Measurements from ENCODE around the gene CBFB. TPM values are rescaled to one million over a fixed set of nuclear protein-coding genes. Genes with fewer than 3 reads are reported as not detected.

CBFB gene
- total RNA-seq, 2 donors from 2014 or later: 27.0 to 46.2 TPM

DNA sequence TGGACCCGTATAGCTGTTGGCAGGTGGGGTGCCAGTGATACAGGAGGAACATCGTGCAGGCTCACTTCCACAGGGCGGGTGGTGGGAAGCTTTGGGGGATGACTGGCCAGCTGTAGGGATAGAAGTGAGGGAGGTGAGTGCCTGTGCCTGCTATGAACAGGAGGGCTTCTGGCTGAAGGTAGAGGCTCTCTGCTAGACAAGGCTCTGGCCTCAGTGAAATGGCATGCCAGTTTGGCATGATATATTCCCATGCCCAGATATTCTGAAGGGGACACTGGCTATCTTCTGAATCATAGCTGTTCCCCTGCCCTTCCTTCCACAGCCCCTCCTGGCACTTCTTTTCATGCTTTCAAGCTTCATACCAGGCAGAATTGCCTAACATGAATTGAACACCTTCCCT, 99.9 kb downstream of the CBFB start:
- no peak for DNase-seq (ENCODE audit: low spot score)
- intact Hi-C loops (cut with DNase I): no loop called here
- no peak overlapping the region for H3K27ac ChIP-seq
- WGBS: 97% methylated on average over 3 of the region's 3 CpGs
- no peaks in the 10 kb centered on the region for H3K4me1 ChIP-seq (replicated peaks)
- no peaks in the 10 kb centered on the region for H3K27me3 ChIP-seq (replicated peaks; ENCODE audit: insufficient read depth)
- H3K9me3 ChIP-seq: no peaks in the 10 kb centered on the region
- no peak overlapping the region for H3K4me3 ChIP-seq
- TF ChIP-seq, protein P1, sequence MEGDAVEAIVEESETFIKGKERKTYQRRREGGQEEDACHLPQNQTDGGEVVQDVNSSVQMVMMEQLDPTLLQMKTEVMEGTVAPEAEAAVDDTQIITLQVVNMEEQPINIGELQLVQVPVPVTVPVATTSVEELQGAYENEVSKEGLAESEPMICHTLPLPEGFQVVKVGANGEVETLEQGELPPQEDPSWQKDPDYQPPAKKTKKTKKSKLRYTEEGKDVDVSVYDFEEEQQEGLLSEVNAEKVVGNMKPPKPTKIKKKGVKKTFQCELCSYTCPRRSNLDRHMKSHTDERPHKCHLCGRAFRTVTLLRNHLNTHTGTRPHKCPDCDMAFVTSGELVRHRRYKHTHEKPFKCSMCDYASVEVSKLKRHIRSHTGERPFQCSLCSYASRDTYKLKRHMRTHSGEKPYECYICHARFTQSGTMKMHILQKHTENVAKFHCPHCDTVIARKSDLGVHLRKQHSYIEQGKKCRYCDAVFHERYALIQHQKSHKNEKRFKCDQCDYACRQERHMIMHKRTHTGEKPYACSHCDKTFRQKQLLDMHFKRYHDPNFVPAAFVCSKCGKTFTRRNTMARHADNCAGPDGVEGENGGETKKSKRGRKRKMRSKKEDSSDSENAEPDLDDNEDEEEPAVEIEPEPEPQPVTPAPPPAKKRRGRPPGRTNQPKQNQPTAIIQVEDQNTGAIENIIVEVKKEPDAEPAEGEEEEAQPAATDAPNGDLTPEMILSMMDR (IDR thresholded peaks at IDR 0.05): no peak
- TF ChIP-seq POLR2AphosphoS5 (IDR thresholded peaks at IDR 0.05): no peak
- no peak for TF ChIP-seq POLR2A (IDR thresholded peaks at IDR 0.05)
- peaks cover 0 to 4% of the 10 kb centered on the region in 2 donors for H3K36me3 ChIP-seq

DNA sequence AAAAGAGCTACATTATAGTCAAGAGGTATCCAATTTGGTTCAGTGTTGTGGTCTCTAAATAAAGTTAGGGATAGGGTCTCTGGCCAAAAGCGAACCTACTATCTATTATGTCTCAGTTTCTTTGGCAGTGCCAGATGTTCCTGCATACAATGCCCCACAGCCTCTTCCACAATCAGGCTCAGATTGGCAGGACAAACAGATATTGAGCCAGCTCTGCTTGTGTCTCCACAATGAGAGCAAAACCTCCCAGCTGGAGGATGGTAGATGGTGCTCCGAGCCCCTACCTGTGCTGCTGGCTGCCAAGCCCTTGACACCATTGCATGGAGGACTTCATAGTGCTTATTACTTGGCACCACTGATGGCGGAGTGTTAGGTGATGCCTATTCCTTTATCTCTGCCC, 100.5 kb downstream of the CBFB start:
- no peak for TF ChIP-seq POLR2A (IDR thresholded peaks at IDR 0.05)
- TF ChIP-seq, protein P1 (IDR thresholded peaks at IDR 0.05): no peak
- no peak for TF ChIP-seq POLR2AphosphoS5 (IDR thresholded peaks at IDR 0.05)
- no peak overlapping the region for H3K27ac ChIP-seq
- 97% methylated on average over 3 of the region's 3 CpGs for WGBS
- H3K4me3 ChIP-seq: no peak overlapping the region
- intact Hi-C loops (cut with DNase I): no loop called here
- H3K36me3 ChIP-seq: peaks cover 3 to 4% of the 10 kb centered on the region in 2 donors
- H3K27me3 ChIP-seq (replicated peaks; ENCODE audit: insufficient read depth): no peaks in the 10 kb centered on the region
- DNase-seq (ENCODE audit: low spot score): no peak
- no peaks in the 10 kb centered on the region for H3K4me1 ChIP-seq (replicated peaks)
- H3K9me3 ChIP-seq: no peaks in the 10 kb centered on the region

DNA sequence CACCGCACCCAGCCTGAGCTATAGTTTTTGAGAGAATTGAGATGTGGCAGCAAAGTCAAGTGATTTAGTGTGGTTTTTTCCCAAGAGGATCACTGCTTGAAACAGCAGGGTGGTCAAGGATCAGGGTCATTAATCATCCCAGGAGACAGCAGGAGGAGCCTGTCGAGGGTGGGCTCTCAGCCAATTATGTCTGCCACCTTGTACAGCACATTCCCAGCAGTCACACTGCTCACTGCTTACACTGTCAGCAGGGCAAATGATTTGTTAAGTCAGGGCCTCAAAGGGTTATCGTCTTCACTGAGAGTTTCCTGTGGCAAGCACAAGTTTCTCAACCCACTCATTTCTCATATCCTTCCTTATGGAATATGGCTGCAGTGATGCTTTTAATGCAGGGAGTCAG, 108.7 kb downstream of the CBFB start:
- Histone ChIP-seq H3K4me3 (no peak overlapping the region), H3K36me3 (peaks cover 8 to 20% of the 10 kb centered on the region in 2 donors), H3K27me3 (replicated peaks; ENCODE audit: insufficient read depth) (no peaks in the 10 kb centered on the region), H3K27ac (no peak overlapping the region), H3K4me1 (replicated peaks) (no peaks in the 10 kb centered on the region), H3K9me3 (no peaks in the 10 kb centered on the region)
- 55% methylated on average over 3 of the region's 3 CpGs for WGBS
- TF ChIP-seq POLR2AphosphoS5 (IDR thresholded peaks at IDR 0.05): no peak
- no peak for TF ChIP-seq POLR2A (IDR thresholded peaks at IDR 0.05)
- TF ChIP-seq, protein P1 (IDR thresholded peaks at IDR 0.05): no peak
- DNase-seq (ENCODE audit: low spot score): no peak
- intact Hi-C loops (cut with DNase I): no loop called here

DNA sequence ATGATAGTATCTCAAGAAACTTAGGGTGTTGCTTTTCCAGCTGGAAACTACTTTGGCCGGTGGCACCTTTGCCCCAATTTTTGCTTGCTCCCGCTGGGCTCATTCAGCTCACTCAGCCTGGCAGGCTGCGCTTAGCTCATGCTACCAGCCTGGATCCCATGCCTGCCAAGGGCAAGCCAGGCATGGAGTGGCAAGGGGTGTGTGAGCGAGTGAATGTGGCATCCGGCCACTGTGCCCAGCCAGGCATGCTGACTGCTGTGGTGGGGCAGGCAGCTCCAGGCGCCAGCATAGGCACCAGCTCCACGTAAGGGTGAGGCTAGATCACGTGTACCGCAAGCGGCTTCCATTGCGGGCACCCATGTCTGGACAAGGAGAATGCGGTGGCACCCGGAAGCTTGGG, 112.4 kb downstream of the CBFB start:
- intact Hi-C loops (cut with DNase I): no loop called here
- H3K27ac ChIP-seq: no peak overlapping the region
- no peak for DNase-seq (ENCODE audit: low spot score)
- H3K4me1 ChIP-seq (replicated peaks): no peaks in the 10 kb centered on the region
- TF ChIP-seq, protein P1 (IDR thresholded peaks at IDR 0.05): no peak
- TF ChIP-seq POLR2A (IDR thresholded peaks at IDR 0.05): no peak
- TF ChIP-seq POLR2AphosphoS5 (IDR thresholded peaks at IDR 0.05): no peak
- no peaks in the 10 kb centered on the region for H3K27me3 ChIP-seq (replicated peaks; ENCODE audit: insufficient read depth)
- peaks cover 13 to 17% of the 10 kb centered on the region in 2 donors for H3K36me3 ChIP-seq
- H3K9me3 ChIP-seq: no peaks in the 10 kb centered on the region
- 96% methylated on average over 13 of the region's 13 CpGs for WGBS
- no peak overlapping the region for H3K4me3 ChIP-seq

DNA sequence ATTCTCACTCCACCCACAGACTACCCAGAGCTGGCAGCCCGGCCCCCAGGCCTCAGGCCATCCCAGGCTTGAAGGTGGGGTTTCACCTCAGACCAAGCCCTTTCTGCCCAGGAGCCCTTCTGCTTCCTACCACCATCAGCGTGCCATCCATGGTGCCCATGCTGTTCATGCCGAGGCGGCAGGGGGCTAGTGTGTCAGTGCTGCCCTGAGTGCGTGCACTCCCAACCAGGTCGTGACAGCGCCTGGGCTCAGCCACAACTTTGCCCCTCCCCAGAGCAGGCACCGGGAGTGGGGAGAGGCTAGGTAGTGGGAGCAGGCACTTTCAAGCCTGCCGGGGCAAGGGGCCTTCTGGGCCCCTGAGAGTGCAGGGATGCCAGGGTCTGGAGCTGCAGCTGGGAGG, 113.4 kb downstream of the CBFB start:
- no peak for DNase-seq (ENCODE audit: low spot score)
- Histone ChIP-seq H3K9me3 (no peaks in the 10 kb centered on the region), H3K4me3 (no peak overlapping the region), H3K4me1 (replicated peaks) (no peaks in the 10 kb centered on the region), H3K27me3 (replicated peaks; ENCODE audit: insufficient read depth) (no peaks in the 10 kb centered on the region), H3K27ac (no peak overlapping the region), H3K36me3 (peaks cover 13 to 17% of the 10 kb centered on the region in 2 donors)
- 87% methylated on average over 9 of the region's 9 CpGs for WGBS
- intact Hi-C loops (cut with DNase I): no loop called here
- TF ChIP-seq POLR2A (IDR thresholded peaks at IDR 0.05) (no peak), POLR2AphosphoS5 (IDR thresholded peaks at IDR 0.05) (no peak)
- TF ChIP-seq, protein P1 (IDR thresholded peaks at IDR 0.05): no peak
